ENCODE data around the gene CAPN10. TPM values are rescaled to one million over a fixed set of nuclear protein-coding genes. Genes with fewer than 3 reads are reported as not detected.
A peak's percentile ranks its signal among the peaks of the same experiment; 100 is the strongest.

CAPN10 gene
- total RNA-seq, 4 donors from 2014 or later: 2.8 to 39.6 (median 21.6) TPM

- DNase-seq: peak; percentile 52 to 64
- no peaks in the 10 kb centered on the region for H3K27me3 ChIP-seq
- H3K9me3 ChIP-seq: no peaks in the 10 kb centered on the region
- H3K36me3 ChIP-seq: no peaks in the 10 kb centered on the region
- peaks cover 8 to 29% of the 10 kb centered on the region in 2 donors for H3K4me1 ChIP-seq
- H3K4me3 ChIP-seq: no peak overlapping the region
- peak overlapping the region; percentile 47 for H3K27ac ChIP-seq
- TF ChIP-seq POLR2A (IDR thresholded peaks at IDR 0.05): no peak
- no peak for TF ChIP-seq CTCF (IDR thresholded peaks at IDR 0.05)
- intact Hi-C loops (cut with DNase I; ENCODE audit: low total_unique reads): no loop called here
These were observed 21.0 kb upstream of the CAPN10 start for GRCh38 chr2:240565333-240566202.

GRCh38 chr2:240566203-240567136 lies 20.1 kb upstream of the CAPN10 start:
- H3K4me1 ChIP-seq: peaks cover 8 to 29% of the 10 kb centered on the region in 2 donors
- intact Hi-C loops (cut with DNase I; ENCODE audit: low total_unique reads): no loop called here
- TF ChIP-seq POLR2A (IDR thresholded peaks at IDR 0.05) (peak in 1 of 2 donors; percentile 53), CTCF (IDR thresholded peaks at IDR 0.05) (peak; percentile 71 to 97 (median 75))

GRCh38 chr2:240567137-240567871 lies 19.2 kb upstream of the CAPN10 start:
- no peaks in the 10 kb centered on the region for H3K36me3 ChIP-seq
- H3K4me3 ChIP-seq: peak overlapping the region; percentile 60 to 86
- TF ChIP-seq CTCF (IDR thresholded peaks at IDR 0.05) (no peak), POLR2A (IDR thresholded peaks at IDR 0.05) (no peak)
- intact Hi-C loops (cut with DNase I; ENCODE audit: low total_unique reads): no loop called here
- no peaks in the 10 kb centered on the region for H3K27me3 ChIP-seq
- DNase-seq: peak; percentile 28 to 31
- no peaks in the 10 kb centered on the region for H3K9me3 ChIP-seq
- H3K27ac ChIP-seq: peak overlapping the region; percentile 92 to 98
- H3K4me1 ChIP-seq: peaks cover 8 to 29% of the 10 kb centered on the region in 2 donors

More at GRCh38 chr2:240566203-240567136, 20.1 kb upstream of the CAPN10 start:
- Histone ChIP-seq H3K27ac (peak overlapping the region; percentile 47 to 98), H3K9me3 (no peaks in the 10 kb centered on the region), H3K4me3 (peak overlapping the region; percentile 33), H3K36me3 (no peaks in the 10 kb centered on the region), H3K27me3 (no peaks in the 10 kb centered on the region)
- DNase-seq: peak; percentile 91 to 94

- Histone ChIP-seq H3K4me3 (peak within 1 kb of the TSS; percentile 60 to 86), H3K27ac (peak within 1 kb of the TSS; percentile 92 to 98), H3K4me1 (peaks cover 8 to 29% of the 10 kb centered on the region in 2 donors), H3K9me3 (no peaks in the 10 kb centered on the region), H3K27me3 (no peaks in the 10 kb centered on the region), H3K36me3 (no peaks in the 10 kb centered on the region)
- DNase-seq: peak; percentile 28 to 42
- intact Hi-C loops (cut with DNase I; ENCODE audit: low total_unique reads): no loop called here
- no peak for TF ChIP-seq CTCF (IDR thresholded peaks at IDR 0.05)
- TF ChIP-seq POLR2A (IDR thresholded peaks at IDR 0.05): no peak
These were observed 18.5 kb upstream of the CAPN10 start, which contains the start of gene RNPEPL1 for GRCh38 chr2:240567872-240568677. Gene RNPEPL1 (plus strand): TSS chr2:240568484. CDS start chr2:240568587, 103 bp downstream.

All from uterus (tissue), 4 donors.